Measurements from ENCODE around the gene KCND3.

Gene KCND3

GRCh38 chr1:111911061-111911460 is 78.4 kb downstream of the KCND3 start:
- no peak for ATAC-seq
- TF ChIP-seq SNAI2 (CRISPR knock-in tag; IDR thresholded peaks at IDR 0.05) (no peak), PATZ1 (CRISPR knock-in tag; IDR thresholded peaks at IDR 0.05; ENCODE audit: borderline replicate concordance) (no peak), ZNF70 (CRISPR knock-in tag; IDR thresholded peaks at IDR 0.05) (no peak), ARNTL (CRISPR knock-in tag; IDR thresholded peaks at IDR 0.05; ENCODE audit: borderline replicate concordance, low read depth) (no peak), ISL1 (CRISPR knock-in tag; IDR thresholded peaks at IDR 0.05) (no peak), BACH2 (CRISPR knock-in tag; IDR thresholded peaks at IDR 0.05; ENCODE audit: borderline replicate concordance) (no peak), TOX (CRISPR knock-in tag; IDR thresholded peaks at IDR 0.05; ENCODE audit: borderline replicate concordance) (no peak), ZFP30 (CRISPR knock-in tag; IDR thresholded peaks at IDR 0.05) (no peak), CSRNP3 (CRISPR knock-in tag; IDR thresholded peaks at IDR 0.05) (no peak), TSHZ2 (CRISPR knock-in tag; IDR thresholded peaks at IDR 0.05) (no peak), ZFP3 (CRISPR knock-in tag; IDR thresholded peaks at IDR 0.05) (no peak), CREB5 (CRISPR knock-in tag; IDR thresholded peaks at IDR 0.05; ENCODE audit: low read depth) (no peak), ZNF565 (CRISPR knock-in tag; conservative IDR thresholded peaks at IDR 0.05; ENCODE audit: low read depth) (no peak), ESRRG (CRISPR knock-in tag; IDR thresholded peaks at IDR 0.05) (no peak), CSDC2 (CRISPR knock-in tag; IDR thresholded peaks at IDR 0.05) (no peak), RARB (CRISPR knock-in tag; IDR thresholded peaks at IDR 0.05) (no peak), TCF4 (CRISPR knock-in tag; IDR thresholded peaks at IDR 0.05; ENCODE audit: borderline replicate concordance) (no peak)

GRCh38 chr1:111909030-111909429 is 80.4 kb downstream of the KCND3 start:
- TF ChIP-seq ZNF565 (CRISPR knock-in tag; conservative IDR thresholded peaks at IDR 0.05; ENCODE audit: low read depth) (no peak), ZFP30 (CRISPR knock-in tag; IDR thresholded peaks at IDR 0.05) (no peak), ZNF8 (CRISPR knock-in tag; IDR thresholded peaks at IDR 0.05) (no peak), ZFP3 (CRISPR knock-in tag; IDR thresholded peaks at IDR 0.05) (no peak), PPARA (CRISPR knock-in tag; IDR thresholded peaks at IDR 0.05; ENCODE audit: borderline replicate concordance) (no peak), TCF4 (CRISPR knock-in tag; IDR thresholded peaks at IDR 0.05; ENCODE audit: borderline replicate concordance) (no peak), RARB (CRISPR knock-in tag; IDR thresholded peaks at IDR 0.05) (no peak), TSHZ2 (CRISPR knock-in tag; IDR thresholded peaks at IDR 0.05) (no peak), ISL1 (CRISPR knock-in tag; IDR thresholded peaks at IDR 0.05) (no peak), GLIS3 (CRISPR knock-in tag; IDR thresholded peaks at IDR 0.05) (no peak), ARNTL (CRISPR knock-in tag; IDR thresholded peaks at IDR 0.05; ENCODE audit: borderline replicate concordance, low read depth) (no peak), CREB5 (CRISPR knock-in tag; IDR thresholded peaks at IDR 0.05; ENCODE audit: low read depth) (no peak), ESRRG (CRISPR knock-in tag; IDR thresholded peaks at IDR 0.05) (no peak)
- ATAC-seq, result no peak

Data from SK-N-SH treated with all-trans-retinoic acid at 6 μM for 48 hours (cell line).